C4-2B (cell line): ENCODE data around the gene INMT.

Experiments used
- ZFX ChIP-seq: fragments of 450-650 bp; IDR thresholded peaks from 2 replicates; pipeline ENCODE4 v1.6.1; 2017
- TF ChIP-seq, protein P1 (sequence below): fragments of 450-650 bp; conservative IDR thresholded peaks from 2 replicates; pipeline ENCODE4 v1.5.1; 2017; ENCODE audit warnings: mild to moderate bottlenecking

DNA sequence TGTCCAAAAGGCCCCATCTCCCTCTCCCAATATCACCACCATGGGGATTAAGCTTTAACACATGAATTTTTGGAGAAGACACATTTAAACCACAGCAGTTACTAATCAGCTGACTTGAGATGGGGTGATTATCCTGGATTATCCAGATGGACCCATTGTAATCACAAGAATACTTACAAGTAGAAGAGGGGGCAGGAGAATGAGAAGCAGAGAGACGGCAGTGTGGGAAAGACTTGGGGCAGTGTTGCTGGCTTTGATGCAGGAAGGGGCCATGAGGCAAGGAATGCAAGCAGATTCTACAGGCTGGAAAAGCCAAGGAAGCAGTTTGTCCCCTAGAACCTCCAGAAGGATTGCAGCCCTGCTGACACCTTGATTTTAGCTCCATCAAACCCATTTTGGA is 30.7 kb upstream of the INMT start:
- TF ChIP-seq, protein P1, sequence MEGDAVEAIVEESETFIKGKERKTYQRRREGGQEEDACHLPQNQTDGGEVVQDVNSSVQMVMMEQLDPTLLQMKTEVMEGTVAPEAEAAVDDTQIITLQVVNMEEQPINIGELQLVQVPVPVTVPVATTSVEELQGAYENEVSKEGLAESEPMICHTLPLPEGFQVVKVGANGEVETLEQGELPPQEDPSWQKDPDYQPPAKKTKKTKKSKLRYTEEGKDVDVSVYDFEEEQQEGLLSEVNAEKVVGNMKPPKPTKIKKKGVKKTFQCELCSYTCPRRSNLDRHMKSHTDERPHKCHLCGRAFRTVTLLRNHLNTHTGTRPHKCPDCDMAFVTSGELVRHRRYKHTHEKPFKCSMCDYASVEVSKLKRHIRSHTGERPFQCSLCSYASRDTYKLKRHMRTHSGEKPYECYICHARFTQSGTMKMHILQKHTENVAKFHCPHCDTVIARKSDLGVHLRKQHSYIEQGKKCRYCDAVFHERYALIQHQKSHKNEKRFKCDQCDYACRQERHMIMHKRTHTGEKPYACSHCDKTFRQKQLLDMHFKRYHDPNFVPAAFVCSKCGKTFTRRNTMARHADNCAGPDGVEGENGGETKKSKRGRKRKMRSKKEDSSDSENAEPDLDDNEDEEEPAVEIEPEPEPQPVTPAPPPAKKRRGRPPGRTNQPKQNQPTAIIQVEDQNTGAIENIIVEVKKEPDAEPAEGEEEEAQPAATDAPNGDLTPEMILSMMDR, result no peak
- no peak for TF ChIP-seq ZFX
